GM12801 (cell line): ENCODE measurements around the gene TGFB3.

Experiments
- TF ChIP-seq, protein P1 (sequence below): IDR thresholded peaks from one replicate; pipeline ENCODE4 v1.5.1; 2011; ENCODE audit warnings: control low read depth; ENCODE audit not compliant: insufficient read length; ENCODE audit errors: extremely low read depth

TGFB3 gene

DNA sequence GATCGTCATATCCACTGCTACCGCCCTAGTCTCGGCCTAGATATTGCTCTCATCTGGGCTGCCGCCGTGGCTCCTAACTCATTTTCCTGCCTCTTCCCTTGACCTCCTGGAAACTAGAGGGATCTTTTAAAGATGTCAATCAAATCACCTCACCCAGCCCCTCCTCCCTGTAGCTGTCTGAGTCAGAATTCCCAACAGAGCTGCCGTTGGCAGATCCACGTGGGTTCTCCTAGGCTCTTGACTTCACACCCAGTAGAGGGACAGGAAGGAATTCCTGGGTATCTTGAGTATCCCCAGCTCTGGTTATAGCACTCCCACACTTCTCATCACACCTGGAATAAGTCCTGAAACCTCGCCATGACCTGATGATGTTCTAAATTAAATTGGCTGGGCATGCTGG lies 11.9 kb downstream of the TGFB3 start:
- TF ChIP-seq, protein P1, sequence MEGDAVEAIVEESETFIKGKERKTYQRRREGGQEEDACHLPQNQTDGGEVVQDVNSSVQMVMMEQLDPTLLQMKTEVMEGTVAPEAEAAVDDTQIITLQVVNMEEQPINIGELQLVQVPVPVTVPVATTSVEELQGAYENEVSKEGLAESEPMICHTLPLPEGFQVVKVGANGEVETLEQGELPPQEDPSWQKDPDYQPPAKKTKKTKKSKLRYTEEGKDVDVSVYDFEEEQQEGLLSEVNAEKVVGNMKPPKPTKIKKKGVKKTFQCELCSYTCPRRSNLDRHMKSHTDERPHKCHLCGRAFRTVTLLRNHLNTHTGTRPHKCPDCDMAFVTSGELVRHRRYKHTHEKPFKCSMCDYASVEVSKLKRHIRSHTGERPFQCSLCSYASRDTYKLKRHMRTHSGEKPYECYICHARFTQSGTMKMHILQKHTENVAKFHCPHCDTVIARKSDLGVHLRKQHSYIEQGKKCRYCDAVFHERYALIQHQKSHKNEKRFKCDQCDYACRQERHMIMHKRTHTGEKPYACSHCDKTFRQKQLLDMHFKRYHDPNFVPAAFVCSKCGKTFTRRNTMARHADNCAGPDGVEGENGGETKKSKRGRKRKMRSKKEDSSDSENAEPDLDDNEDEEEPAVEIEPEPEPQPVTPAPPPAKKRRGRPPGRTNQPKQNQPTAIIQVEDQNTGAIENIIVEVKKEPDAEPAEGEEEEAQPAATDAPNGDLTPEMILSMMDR: no peak

DNA sequence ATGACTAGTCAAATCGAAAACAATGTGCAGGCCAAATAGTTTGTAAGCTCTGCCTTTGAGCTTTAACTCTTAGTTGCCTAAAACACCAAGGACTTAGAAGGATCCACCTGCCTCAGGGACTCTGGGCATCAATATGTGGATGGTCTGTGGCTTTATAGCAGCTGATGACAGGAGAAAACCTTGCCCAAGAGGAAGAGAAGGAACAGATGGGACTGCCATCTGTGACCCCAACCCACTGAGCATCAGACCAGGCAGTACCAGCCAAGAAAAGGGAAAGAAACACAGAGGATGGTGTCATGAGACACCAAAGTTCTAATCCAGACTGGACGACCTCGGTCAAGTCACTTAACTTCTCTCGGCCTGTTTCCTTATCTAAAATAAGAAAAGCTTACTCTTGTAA lies 12.7 kb downstream of the TGFB3 start:
- TF ChIP-seq, protein P1: no peak

DNA sequence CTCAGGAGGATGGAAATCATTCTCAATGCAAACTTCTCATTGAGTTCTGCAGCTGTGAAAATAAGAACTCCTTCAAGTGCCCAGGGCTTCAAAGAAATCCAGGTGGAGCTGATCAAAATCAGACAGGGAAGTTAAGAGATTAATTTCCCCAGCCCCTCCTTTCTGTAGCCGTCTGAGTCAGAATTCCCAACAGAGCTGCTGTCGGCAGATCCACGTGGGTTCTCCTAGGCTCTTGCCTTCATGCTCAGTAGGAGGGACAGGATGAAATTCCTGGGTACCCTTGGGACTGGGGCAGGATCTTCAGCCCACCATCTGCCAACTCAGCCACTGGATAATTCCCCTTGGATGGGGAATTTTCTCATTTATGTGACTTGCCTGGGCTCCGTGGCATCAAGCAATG lies 13.3 kb downstream of the TGFB3 start:
- TF ChIP-seq, protein P1: no peak

DNA sequence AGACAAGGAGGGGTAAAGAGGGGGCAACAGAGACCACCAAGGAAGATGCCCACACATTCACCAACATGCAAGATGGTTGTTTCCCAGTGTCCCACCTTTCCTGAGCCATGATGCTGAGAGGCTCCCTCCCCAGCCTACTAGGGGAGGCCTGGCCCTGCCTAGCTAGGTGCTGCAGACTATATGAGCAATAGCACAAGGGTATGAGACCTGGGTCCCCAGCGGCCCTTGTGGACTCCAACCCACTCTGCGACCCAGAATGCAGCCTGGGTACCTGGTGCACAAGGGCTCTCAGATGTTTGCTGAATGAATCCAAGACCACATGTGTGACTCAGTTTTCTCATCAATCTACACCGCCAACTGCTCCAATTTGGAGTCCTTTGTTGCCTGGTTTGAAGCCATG lies 13.9 kb downstream of the TGFB3 start:
- TF ChIP-seq, protein P1: no peak

DNA sequence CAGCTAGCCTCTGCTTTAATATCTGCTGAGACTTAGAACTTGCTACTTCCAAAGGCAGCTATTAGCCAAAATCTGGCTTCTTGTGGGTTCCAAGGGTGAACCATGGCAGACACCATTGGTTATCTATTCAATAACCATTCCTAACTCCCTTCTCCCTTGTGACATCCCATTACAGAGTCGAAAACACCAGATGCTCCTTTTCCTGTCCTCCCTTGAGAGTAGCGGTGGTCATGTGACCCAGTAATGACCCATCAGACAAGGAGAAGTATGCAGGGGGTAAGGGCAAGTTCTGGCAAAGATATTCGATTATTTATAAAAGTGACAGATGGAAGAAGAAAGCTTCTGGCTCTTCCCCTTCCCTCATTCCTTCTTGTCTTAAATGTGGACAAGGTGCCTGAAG lies 20.1 kb downstream of the TGFB3 start:
- TF ChIP-seq, protein P1: no peak

DNA sequence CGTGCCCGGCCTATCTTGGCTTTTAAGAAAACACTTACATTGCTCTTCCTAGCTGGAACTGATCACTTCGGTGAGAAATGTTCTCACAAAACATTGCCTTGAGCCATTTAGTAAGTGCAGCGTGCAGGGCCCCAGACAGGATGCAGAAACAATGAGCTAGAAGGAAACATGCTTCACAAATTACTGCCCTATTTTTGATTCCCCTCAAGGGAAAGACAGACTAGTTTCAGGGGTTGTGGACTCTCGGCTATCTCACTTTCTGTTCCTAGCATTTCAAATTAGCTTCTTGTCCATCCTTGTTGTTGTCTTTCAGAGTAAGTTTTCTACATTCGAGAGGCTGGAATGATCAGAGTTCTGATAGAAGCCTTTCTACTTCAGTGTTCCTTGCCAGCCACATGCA lies 21.6 kb downstream of the TGFB3 start:
- TF ChIP-seq, protein P1: no peak

DNA sequence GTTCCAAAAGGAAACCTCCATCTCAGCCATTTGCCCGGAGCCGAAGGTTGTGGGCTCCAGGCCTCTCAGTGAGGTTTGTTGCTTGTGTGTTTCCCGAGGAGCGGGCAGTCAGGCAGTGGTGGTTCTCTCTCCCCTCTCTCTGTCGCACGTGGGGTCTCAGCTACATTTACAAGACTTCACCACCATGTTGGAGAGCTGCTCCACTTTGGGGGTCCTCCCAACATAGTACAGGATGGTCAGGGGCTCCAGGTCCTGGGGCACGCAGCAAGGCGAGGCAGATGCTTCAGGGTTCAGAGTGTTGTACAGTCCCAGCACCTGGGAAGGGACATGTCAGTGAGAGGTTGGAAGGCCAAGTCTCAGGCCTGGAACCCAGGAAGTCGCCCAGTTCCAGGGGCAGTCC lies 22.8 kb downstream of the TGFB3 start:
- TF ChIP-seq, protein P1: no peak

DNA sequence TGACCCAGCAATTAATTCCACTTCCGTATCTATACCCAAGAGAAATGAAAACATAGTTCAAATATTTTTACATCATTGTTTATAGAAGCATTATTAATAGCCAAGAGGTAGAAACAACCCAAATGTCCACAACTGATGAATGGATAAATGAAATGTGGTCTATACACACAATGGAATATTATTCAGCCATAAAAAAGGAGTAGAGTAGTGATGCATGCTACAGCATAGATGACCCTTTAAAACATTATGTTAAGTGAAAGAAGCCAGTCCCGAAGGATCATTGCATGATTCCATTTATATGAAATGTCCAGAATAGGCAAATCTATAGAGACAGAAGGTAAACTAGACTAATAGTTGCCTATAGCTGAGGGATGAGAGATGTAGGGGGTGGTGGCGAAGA lies 29.3 kb downstream of the TGFB3 start:
- TF ChIP-seq, protein P1: no peak
